GM18519 (cell line): ENCODE results near the gene KDM8.

Experiments
- ATAC-seq: cut with Tn5 transposase; IDR thresholded peaks from one replicate; pipeline ENCODE4 v1.9.1; 2021; ENCODE audit warnings: mild to moderate bottlenecking, moderate library complexity; ENCODE audit not compliant: unreplicated experiment, low FRiP score

Gene KDM8

GRCh38 chr16:27228045-27228444 lies 24.7 kb downstream of the KDM8 start:
- no peak for ATAC-seq

GRCh38 chr16:27228621-27229501 lies 25.5 kb downstream of the KDM8 start:
- ATAC-seq = no peak

GRCh38 chr16:27229891-27230470 lies 26.7 kb downstream of the KDM8 start:
- no peak for ATAC-seq

GRCh38 chr16:27230562-27231001 lies 27.3 kb downstream of the KDM8 start:
- no peak for ATAC-seq

GRCh38 chr16:27231692-27232060 lies 28.4 kb downstream of the KDM8 start:
- no peak for ATAC-seq

GRCh38 chr16:27232061-27232900 lies 29.0 kb downstream of the KDM8 start:
- no peak for ATAC-seq

- ATAC-seq = no peak
Measured at GRCh38 chr16:27232901-27233625, 29.7 kb downstream of the KDM8 start.

GRCh38 chr16:27233731-27234130 lies 30.4 kb downstream of the KDM8 start:
- ATAC-seq = no peak

GRCh38 chr16:27234171-27234570 lies 30.8 kb downstream of the KDM8 start:
- ATAC-seq = no peak

- no peak for ATAC-seq
Measured at GRCh38 chr16:27234603-27235002, 31.3 kb downstream of the KDM8 start.

- ATAC-seq = no peak
Measured at GRCh38 chr16:27235055-27235937, 32.0 kb downstream of the KDM8 start.

- no peak for ATAC-seq
Measured at GRCh38 chr16:27235938-27236245, 32.6 kb downstream of the KDM8 start.

GRCh38 chr16:27236635-27237218 lies 33.4 kb downstream of the KDM8 start:
- ATAC-seq = no peak

- no peak for ATAC-seq
Measured at GRCh38 chr16:27237219-27238015, 34.1 kb downstream of the KDM8 start.

- ATAC-seq = no peak
Measured at GRCh38 chr16:27238016-27238587, 34.8 kb downstream of the KDM8 start.

- no peak for ATAC-seq
Measured at GRCh38 chr16:27238591-27238990, 35.3 kb downstream of the KDM8 start.

GRCh38 chr16:27239026-27239425 lies 35.7 kb downstream of the KDM8 start:
- ATAC-seq = no peak
